ENCODE results near the gene MMP15.

Gene MMP15

GRCh38 chr16:58019866-58020538, 5.6 kb upstream of the MMP15 start:
- no peak overlapping the region for H3K27ac ChIP-seq

GRCh38 chr16:58020628-58021521, 4.7 kb upstream of the MMP15 start:
- TF ChIP-seq CTCF (IDR thresholded peaks at IDR 0.05; ENCODE audit: low read depth, low read length, missing control alignments): peak; percentile 85
- H3K36me3 ChIP-seq (replicated peaks): peaks cover 6% of the 10 kb centered on the region
- H3K4me3 ChIP-seq (ENCODE audit: low read depth, low read length): no peak overlapping the region
- DNase-seq: peak; percentile 61
- no peaks in the 10 kb centered on the region for H3K27me3 ChIP-seq (replicated peaks)
- no peak overlapping the region for H3K27ac ChIP-seq
- in situ Hi-C loops (cut with HindIII; ENCODE audit: low pct_ligation_motif_present, low sequenced_read_pairs): no loop called here

More at GRCh38 chr16:58019866-58020538, 5.6 kb upstream of the MMP15 start:
- no peak for TF ChIP-seq CTCF (IDR thresholded peaks at IDR 0.05; ENCODE audit: low read depth, low read length, missing control alignments)
- no peak for DNase-seq
- no peaks in the 10 kb centered on the region for H3K27me3 ChIP-seq (replicated peaks)
- H3K36me3 ChIP-seq (replicated peaks): peaks cover 6% of the 10 kb centered on the region
- in situ Hi-C loops (cut with HindIII; ENCODE audit: low pct_ligation_motif_present, low sequenced_read_pairs): no loop called here
- no peak overlapping the region for H3K4me3 ChIP-seq (ENCODE audit: low read depth, low read length)

- in situ Hi-C loops (cut with HindIII; ENCODE audit: low pct_ligation_motif_present, low sequenced_read_pairs): no loop called here
- Histone ChIP-seq H3K27ac (no peak overlapping the region), H3K36me3 (replicated peaks) (peaks cover 6% of the 10 kb centered on the region), H3K27me3 (replicated peaks) (peaks cover 6% of the 10 kb centered on the region), H3K4me3 (ENCODE audit: low read depth, low read length) (no peak overlapping the region)
- peak; percentile 41 for DNase-seq
- TF ChIP-seq CTCF (IDR thresholded peaks at IDR 0.05; ENCODE audit: low read depth, low read length, missing control alignments): no peak
These were observed 3.6 kb upstream of the MMP15 start for GRCh38 chr16:58021661-58022551.

- H3K4me3 ChIP-seq (ENCODE audit: low read depth, low read length): no peak overlapping the region
- TF ChIP-seq CTCF (IDR thresholded peaks at IDR 0.05; ENCODE audit: low read depth, low read length, missing control alignments): no peak
- H3K36me3 ChIP-seq (replicated peaks): peaks cover 6% of the 10 kb centered on the region
- peaks cover 12% of the 10 kb centered on the region for H3K27me3 ChIP-seq (replicated peaks)
- in situ Hi-C loops (cut with HindIII; ENCODE audit: low pct_ligation_motif_present, low sequenced_read_pairs): no loop called here
- no peak overlapping the region for H3K27ac ChIP-seq
- peak; percentile 29 for DNase-seq
These were observed 2.8 kb upstream of the MMP15 start for GRCh38 chr16:58022601-58023371.

Data from brain microvascular endothelial cell (primary cell).